ENCODE data around the gene APBA2.

DNA sequence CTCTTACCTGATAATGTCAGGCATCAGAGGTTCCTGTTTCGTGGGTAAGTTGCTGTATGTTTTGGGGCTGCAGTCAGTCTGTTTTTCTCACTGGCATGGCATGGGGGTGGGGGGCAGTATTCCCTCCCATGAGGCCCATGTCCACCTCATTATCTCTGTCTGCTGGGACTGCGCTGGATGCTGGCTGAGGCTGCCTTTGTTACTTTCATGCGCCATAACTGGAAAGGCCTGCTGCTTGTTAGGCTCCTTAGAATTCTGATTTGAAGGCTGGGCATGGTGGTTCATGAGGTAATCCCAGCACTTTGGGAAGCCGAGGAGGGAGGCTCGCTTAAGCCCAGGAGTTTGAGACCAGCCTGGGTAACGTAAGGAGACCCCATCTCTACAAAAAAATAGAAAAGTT is 9.8 kb downstream of the APBA2 start:
- TF ChIP-seq, protein P1, sequence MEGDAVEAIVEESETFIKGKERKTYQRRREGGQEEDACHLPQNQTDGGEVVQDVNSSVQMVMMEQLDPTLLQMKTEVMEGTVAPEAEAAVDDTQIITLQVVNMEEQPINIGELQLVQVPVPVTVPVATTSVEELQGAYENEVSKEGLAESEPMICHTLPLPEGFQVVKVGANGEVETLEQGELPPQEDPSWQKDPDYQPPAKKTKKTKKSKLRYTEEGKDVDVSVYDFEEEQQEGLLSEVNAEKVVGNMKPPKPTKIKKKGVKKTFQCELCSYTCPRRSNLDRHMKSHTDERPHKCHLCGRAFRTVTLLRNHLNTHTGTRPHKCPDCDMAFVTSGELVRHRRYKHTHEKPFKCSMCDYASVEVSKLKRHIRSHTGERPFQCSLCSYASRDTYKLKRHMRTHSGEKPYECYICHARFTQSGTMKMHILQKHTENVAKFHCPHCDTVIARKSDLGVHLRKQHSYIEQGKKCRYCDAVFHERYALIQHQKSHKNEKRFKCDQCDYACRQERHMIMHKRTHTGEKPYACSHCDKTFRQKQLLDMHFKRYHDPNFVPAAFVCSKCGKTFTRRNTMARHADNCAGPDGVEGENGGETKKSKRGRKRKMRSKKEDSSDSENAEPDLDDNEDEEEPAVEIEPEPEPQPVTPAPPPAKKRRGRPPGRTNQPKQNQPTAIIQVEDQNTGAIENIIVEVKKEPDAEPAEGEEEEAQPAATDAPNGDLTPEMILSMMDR (IDR thresholded peaks at IDR 0.05; ENCODE audit: borderline replicate concordance, extremely low read depth, low read length, poor library complexity, severe bottlenecking): no peak
- TF ChIP-seq EZH2 (IDR thresholded peaks at IDR 0.05; ENCODE audit: borderline replicate concordance, low read depth, low read length, severe bottlenecking): no peak

Data from DND-41 (cell line).